NCI-H2107 (cell line): ENCODE measurements around the gene ATG7.
"Not testable (repeated sequence)": the region's sequence is repeated elsewhere in the genome, so short reads cannot be mapped to it uniquely, and the experiment has no call there.

Source experiments
- DNase-seq: peaks from one replicate; lab custom pipeline; 2025; lab: John Stamatoyannopoulos, UW

ATG7 gene

DNA sequence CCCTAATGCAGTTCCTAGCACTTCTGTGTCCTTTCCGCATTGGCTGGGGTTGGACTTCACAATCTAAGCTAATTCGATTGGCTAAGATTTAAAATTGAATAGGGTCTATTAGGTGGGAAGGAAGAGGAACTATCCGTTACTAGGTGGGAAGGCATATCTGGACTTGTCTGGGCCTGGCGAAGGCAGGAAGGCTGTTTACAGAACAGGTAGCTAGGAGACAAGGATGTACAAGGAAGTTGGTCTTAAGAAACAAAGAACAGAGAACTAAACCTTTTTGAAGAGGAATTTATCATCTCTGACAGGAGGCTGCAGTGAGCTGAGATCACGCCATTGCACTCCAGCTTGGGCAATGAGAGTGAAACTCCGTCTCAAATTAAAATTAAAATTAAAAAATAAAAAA, 17.3 kb upstream of the ATG7 start:
- DNase-seq, result no peak

DNA sequence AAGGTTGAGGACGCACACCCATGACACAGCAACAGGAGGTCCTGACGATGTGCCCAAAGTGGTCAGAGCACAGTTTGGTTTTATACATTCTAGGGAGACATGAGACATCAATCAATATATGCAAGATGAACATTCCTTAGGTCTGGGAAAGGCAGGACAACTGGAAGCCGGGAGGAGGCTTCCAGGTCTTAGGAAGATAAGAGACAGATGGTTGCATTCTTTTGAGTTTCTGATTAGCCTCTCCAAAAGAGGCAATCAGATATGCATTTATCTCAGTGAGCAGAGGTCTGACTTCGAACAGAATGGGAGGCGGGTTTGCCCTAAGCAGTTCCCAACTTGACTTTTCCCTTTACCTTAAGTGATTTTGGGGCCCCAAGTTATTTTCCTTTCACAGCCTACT, 16.7 kb upstream of the ATG7 start:
- DNase-seq, result not testable (repeated sequence)

DNA sequence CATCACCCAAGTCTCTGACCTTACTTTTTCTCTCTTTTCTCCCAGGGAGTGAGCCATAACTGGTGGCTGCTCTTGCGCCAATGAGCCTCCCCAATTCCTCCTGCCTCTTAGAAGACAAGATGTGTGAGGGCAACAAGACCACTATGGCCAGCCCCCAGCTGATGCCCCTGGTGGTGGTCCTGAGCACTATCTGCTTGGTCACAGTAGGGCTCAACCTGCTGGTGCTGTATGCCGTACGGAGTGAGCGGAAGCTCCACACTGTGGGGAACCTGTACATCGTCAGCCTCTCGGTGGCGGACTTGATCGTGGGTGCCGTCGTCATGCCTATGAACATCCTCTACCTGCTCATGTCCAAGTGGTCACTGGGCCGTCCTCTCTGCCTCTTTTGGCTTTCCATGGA, 13.2 kb upstream of the ATG7 start:
- no peak for DNase-seq

DNA sequence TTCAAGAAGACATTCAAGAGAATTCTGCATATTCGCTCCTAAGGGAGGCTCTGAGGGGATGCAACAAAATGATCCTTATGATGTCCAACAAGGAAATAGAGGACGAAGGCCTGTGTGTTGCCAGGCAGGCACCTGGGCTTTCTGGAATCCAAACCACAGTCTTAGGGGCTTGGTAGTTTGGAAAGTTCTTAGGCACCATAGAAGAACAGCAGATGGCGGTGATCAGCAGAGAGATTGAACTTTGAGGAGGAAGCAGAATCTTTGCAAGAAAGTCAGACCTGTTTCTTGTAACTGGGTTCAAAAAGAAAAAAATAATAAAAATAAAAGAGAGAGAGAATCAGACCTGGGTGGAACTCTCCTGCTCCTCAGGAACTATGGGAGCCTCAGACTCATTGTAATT, 11.7 kb upstream of the ATG7 start:
- DNase-seq, result no peak

DNA sequence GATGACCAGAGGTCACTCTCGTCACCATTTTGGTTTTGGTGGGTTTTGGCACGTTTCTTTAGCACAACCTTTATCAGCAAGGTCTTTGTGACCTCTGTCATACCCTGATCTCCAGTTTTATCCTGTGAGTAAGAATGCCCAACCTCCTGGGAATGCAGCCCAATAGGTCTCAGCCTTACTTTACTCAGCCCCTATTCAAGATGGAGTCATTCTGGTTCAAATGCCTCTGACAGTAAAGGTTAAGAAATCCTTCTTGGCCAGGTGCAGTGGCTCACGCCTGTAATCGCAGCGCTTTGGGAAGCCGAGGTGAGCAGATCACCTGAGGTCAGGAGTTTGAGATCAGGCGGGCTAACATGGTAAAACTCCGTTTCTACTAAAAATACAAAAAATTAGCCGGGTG, 3.2 kb upstream of the ATG7 start:
- DNase-seq, result no peak

DNA sequence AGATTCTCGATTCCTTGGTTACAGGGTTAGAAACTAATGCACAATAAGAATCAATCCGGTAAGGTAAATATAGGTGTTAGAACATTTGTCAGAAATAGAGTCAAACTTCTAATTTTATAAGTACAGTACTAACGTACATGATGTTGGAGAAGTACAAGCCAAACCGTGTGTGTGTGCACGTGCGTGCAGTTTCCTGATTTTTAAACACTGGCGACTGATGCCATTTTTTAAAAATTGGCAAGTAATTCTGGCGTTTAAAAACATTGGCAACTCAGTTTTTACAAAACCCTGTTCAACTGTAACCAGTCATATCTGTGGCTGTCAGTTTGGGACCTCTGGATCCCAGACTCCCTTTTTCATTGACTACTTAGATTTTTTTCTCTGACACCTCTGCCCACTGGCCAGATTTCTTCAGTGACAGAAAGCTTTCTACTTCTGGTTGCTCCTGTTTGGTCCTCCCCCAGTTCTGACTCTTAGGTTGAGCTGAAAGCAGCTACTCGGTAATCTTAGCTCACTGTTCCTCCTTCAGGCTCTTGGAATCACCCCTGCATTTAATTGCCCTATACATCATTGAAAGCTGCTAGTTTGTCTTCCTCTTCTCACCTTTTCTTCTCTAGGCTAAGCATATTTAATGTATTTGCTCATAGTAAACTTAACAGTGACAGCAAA, 843 bp downstream of the ATG7 start:
- no peak for DNase-seq

DNA sequence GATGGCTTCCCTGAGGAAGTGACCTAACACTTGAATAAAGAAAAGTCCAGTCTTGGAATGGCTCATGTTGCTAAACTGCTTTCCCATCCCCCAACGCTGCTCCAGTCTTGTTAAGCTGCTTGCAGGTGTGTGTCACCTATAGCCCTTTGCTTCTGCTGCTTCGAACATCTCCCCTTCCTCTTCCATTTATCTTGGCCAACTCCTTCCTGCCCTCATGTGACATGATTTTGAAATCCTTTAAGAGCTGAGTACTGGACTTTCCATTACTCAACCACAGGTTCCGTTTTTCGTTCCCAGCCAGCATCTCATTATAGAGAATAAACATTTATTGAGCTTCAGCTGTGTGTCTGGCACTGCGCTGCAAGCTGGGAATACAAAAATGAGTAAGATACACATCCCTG, 1.7 kb downstream of the ATG7 start:
- no peak for DNase-seq

DNA sequence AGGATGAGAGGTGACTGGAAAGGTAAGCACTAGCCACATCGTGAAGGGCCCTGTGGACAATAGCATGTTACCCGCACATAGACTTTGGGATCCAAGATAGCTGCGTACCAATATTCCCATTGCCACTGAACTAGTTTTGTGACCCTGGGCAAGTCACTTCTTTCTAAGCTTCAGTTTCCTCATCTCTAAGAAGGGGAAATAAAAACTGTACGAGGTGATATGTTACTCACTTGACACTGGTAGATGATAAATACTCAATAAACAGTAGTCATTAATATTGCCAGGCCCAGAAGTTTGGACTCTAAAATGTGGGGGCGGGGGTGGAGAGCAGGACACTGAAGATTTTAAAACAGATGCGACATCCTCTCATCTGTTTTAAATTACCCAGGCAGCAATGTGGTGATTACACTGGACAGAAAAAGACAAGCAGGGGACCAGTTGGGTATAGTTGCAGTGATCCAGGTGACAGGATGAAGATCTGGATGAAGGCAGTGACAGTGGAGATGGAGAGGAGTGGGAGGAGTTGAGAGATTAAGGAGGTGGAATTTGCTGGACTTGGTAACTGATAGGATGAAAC, 2.5 kb downstream of the ATG7 start:
- DNase-seq, result no peak

DNA sequence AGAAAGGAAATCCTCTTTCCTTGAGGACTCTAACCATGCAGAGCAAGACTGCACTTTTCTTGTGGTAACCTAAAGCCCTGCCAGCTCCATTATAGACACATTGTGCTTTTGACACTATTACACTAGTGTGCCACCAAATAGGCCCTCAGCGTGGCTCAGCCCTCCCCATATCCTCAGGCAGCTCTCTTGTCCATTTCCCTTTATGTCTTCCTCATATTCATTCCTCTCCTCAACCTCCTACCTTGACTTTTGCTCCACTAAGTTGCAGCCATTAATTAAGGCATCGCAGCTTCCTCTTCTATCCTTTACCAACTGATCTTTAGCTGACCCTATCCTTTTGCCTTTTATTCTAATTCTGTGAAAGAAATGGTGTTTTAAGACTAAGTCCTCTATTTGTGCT, 3.7 kb downstream of the ATG7 start:
- DNase-seq, result no peak

DNA sequence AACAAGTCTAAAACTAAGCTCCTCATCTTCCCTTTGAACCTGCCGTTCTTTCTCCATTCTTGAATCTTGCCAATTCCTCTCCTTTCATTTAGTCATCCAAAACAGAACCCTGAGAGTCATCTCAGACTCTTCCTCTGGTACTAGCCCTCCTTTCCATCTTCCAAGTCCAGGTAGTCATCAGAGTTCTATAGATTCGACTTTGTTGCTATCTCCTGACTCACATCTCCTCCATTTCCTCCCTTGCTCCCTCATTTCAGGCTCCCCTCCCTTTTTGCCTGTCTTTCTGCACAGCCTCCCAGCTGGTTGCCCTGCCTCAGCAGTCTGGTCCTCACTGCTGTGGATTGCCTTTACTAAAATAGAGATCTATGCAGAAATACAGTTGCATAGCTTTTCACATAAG, 4.7 kb downstream of the ATG7 start:
- DNase-seq, result no peak

DNA sequence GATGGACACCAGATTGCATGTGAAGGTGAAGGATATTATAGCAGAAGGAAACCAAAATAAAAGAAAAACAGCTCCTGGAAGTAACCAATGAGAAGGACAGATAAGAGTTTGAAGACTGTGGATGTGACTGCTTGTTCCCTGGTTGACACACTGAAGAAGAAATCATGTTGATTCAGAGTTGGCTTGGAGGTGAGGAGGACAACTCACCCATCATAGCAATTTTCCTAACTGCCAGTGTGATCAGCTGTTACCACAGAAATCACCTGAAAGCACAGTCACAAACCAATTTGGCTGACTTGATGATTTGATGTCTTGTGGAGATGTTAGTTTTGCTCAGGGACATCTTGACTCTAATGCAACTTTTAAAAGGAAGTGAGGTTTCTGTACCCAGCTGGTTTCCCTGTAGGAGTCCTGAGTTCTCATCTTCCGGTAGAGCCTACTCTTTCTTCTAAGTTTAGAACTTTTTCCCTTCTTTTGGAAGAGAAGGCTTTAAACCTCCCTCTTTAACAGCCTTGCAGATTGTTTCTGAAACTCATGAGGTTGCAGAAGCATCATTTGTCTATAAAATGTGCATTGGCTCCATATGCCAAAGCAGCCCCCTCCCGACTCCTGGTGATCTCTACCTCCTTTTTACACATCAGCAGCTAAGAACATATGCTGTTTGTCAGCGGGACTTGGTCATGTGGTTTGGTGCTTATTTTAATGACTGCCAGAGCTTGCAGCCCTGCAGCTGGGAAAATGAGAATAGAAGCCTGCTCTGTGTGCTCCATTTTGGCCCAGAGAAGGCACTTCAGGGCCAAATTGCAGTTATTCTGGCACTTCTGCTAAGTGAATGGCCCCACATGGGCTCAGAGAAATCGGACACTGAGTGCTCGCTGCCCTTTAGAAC, 10.3 kb downstream of the ATG7 start:
- no peak for DNase-seq

DNA sequence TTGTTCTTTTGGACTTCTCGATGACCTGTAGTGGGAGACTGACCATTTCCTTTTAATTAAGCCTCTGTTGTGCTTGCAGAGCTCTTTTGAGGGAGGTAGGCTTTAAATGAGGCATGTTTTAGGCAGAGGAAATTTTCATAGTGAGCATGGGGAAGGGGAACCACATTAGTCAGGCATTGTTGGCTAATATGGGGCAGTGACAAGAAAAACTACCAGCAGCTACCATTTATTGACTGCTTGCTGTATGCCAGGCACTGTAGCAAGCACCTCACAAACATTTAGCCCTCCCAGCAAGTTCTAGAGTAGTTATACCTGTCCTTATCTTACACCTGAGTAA, 10.9 kb downstream of the ATG7 start:
- no peak for DNase-seq

DNA sequence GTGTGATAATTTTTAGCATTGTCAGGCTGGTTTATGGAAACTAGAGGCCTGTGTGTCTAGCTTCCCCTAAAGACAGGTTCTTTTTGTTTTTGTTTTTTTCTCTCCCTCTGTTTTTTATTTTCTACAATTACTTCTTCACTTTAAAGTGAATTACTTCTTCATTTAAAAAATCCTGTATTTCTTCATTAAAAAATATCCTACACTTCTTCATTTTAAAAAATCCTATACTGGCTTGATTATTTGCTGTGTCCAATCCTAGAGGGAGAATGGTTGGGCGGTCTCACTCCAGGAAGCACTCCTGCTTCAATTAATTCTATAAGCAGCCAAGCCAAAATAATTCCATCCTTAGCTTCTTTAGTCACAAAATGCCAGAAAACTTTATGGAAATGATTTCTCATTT, 11.8 kb downstream of the ATG7 start:
- DNase-seq, result no peak

DNA sequence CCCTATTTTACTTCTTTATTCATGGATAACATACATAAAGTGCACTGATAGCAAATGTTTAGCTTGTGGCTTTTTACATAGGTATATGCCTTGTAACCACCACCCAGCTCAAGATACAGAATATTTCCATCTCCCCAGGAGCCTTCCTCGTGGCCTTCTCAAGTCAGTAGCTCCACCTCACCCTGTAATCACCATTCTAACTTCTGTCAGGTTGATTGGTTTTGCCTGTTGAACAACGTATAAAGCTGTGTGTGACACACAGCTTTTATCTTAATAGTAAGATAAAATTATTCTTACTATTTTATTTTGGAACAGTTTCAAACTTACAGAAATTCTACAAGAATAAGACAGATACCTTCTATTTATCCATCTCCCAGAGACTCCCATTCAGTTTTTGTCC, 13.3 kb downstream of the ATG7 start:
- DNase-seq, result no peak

DNA sequence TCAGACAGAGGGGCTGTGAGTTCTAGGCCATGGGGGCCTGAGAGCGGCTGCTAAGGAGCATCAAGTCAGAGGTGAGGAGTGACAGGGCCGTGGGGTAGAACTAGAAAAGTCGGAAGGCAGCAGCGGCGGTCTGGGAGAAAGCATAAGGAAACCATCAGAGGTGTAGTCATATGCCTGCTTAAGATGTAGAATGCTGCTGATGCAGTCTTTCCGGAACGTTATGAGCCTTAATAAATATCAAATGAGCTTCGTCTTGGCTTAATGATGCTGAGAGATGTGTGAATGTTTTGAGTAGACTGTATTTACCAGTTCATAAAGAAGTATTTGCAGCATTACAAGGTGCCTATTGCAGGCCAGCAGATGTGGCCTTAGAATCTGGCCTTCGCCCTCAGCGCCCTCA, 15.2 kb downstream of the ATG7 start:
- no peak for DNase-seq

DNA sequence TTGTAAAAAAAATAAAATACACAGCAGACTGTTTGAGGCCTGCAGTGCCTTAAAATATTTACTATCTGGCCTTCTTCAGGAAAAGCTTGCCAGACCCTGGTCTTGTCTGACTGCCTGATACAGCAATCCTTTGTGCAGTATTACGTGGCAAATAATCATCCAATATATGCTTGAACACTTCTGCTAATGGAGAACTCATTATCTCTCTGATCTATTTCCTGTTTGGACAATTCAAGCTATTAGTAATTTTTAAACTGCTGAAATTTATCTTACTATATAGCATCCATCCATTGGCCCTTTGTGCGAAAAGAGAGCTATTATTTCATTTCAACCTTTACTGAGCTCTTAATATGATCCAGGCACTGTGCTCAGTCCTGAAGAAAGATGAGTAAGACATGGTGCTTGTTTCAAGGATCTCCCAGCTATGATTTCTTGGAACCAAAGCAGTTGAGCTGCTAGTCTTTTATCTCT, 15.9 kb downstream of the ATG7 start:
- DNase-seq, result no peak

DNA sequence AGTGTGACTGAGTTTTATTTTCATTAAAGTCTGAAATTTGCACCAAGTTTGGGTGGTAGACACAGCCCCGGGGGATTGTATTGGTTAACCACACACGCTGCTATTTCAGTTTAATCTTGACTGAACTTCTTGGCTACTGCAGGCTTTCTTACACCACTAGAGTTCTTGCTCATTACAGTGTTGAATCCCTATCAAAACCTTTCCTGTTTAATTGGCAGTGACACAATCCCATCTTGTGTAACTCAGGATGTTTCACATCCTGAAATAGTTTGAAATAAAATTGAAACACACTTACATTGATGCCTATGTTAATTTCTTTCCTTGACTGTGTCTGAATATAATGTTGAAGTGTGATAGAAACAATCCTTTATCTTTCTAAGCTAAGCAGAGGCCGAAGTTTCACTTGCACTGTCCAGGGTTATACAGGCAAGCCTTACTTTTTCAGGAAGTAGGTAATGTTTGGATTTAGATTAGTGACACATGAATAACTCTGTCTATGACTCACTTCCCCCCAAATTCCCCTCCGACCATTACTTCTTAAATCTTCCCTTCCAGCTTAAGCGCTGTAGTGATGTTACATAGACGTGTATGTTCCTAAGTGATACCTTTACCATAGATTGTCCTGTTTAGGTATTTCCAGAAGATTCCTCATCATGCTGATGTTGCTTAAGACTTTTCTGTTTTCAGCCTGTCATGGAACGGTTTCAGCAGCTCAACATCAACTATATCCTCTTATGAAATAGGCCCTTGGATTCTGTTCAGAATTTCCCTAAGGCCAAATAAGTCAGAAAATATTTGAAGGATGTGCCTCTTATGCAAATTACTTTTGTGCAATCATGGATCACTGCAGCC, 16.8 kb downstream of the ATG7 start:
- no peak for DNase-seq

DNA sequence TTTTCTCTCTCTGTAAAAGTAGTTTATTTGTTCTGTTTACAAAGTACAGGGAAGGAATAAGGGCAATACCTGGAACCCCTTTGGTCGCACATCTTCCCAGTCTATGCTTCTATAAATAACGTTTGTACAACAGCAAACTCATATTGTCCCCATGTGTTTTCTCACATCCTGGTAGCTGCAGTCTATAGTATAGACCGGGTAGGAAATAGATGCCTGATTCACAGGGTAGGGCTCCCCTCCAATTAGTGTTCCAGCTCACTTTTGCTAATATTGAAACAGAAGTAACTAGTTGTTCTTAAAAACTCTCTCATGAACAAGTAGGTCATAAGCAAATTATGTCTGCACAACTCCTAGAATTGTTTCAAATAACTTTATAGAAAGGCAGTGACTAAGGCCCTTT, 17.7 kb downstream of the ATG7 start:
- no peak for DNase-seq

DNA sequence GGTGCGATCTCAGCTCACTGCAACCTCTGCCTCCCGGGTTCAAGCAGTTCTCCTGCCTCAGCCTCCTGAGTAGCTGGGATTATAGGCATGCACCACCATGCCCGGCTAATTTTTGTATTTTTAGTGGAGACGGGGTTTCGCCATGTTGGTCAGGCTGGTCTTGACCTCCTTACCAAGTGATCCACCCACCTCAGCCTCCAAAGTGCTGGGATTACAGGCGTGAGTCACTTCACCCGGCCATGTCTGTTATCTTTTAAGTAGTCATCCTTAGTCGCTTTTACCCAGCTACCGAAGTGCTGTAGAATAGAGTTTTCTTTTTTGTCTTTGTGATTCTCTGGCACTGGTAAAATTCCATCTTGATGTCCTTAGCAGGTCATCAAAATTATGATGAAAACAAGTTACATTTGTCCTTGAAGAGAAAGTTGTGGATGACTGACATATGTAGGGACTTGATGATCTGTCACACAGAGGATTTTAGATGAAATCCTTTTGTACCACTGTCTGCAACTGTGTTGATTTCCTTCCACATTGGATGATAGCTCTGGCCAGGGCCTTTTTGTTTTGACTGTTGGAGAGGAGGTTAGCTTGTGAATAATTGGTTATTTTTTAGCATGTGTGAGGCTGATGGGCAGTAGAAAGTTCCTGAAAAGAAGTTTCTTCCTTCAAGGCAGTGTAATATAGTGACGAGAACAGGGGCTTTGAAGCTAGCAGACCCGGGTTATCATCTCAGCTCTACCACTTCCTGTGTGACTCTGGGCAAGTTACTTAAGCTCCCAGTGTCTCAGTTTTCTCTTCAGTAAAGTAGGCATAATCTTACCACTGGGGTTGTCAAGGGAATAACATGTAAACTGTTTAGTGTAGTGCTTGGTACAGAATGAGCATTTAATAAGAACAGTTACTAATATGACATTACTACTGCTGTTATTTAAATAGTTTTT, 18.8 kb downstream of the ATG7 start:
- DNase-seq, result no peak

DNA sequence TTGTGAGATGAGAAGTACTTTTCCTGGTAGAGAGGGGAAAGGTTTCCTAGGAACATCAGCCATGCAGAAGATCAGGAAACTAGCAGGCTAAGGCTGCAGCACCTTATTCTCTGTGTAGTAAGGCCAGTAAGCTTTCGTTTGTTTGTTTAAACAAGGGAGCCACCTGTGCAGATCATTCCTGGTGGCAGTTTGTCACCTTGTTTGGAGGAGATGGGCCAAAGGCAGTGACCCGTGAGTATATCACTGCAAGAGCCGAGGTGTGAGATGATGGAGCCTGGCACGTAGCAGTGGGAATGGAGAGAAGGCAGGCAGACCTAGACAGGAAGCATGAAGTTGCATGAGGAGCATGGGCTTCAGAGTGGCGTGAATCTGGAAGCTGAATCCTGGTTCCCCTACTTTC, 19.6 kb downstream of the ATG7 start:
- DNase-seq, result no peak

DNA sequence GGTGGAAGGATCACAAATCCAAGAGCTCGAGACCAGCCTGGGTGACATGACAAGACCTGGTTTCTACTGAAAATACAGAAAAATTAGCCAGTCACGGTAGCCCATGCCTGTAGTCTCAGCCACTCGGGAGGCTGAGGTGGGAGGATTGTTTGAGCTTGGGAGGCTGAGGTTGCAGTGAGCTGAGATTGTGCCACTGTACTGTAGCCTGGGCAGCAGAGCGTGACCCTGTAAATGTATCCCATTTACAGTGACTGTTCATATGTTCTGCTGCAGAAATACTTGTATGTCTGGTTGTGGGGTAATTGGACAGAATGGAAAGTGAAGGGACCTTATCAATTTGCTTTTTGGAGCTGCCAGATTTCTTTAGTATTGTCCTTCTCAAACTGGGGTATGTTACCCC, 24.9 kb downstream of the ATG7 start:
- DNase-seq, result no peak
